Measurements from ENCODE around the gene MAP3K7CL.

DNA sequence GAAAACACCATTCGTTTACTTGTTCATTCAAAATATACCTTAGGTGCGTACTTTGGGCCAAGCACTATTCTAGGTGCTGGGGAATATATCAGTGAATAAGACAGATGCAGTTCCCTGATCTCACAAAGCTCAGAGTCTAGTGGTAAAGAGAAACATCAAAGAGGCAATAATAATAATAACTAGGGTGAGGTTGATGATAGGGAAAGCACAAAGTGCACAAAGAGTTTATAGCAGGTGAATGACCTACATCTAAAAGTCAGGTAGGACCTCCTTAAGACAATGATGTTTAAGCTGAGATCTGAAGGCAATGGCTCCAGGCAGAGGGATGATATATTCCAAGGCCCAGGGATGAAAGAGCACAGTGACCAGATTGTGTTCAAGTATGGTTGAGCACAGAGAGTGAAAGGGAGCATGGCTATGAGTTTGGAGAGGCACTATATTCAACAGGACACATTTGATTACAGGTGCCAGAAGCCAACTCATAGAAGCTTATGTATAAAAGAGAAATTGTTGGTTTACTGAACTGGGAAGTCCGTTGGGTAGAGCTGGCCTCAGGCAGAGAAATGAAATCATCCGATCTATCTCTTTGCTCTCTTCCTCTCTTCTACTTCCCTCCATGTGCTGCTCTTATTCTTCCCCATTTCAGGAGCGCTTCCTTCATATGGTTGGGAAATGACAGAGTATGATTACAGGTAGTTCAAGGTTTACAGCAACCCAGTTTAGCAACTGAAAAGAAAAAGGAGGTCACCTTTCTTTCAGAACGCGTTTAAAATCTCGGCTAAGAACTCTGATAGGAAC is 34.0 kb upstream of the MAP3K7CL start:
- TF ChIP-seq, protein P1, sequence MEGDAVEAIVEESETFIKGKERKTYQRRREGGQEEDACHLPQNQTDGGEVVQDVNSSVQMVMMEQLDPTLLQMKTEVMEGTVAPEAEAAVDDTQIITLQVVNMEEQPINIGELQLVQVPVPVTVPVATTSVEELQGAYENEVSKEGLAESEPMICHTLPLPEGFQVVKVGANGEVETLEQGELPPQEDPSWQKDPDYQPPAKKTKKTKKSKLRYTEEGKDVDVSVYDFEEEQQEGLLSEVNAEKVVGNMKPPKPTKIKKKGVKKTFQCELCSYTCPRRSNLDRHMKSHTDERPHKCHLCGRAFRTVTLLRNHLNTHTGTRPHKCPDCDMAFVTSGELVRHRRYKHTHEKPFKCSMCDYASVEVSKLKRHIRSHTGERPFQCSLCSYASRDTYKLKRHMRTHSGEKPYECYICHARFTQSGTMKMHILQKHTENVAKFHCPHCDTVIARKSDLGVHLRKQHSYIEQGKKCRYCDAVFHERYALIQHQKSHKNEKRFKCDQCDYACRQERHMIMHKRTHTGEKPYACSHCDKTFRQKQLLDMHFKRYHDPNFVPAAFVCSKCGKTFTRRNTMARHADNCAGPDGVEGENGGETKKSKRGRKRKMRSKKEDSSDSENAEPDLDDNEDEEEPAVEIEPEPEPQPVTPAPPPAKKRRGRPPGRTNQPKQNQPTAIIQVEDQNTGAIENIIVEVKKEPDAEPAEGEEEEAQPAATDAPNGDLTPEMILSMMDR (IDR thresholded peaks at IDR 0.05), result no peak
- TF ChIP-seq EP300 (IDR thresholded peaks at IDR 0.05) (no peak), POLR2AphosphoS5 (IDR thresholded peaks at IDR 0.05) (no peak), POLR2A (IDR thresholded peaks at IDR 0.05; ENCODE audit: low read depth) (no peak)
